Measurements from ENCODE around the gene SLC25A25. TPM values are rescaled to one million over a fixed set of nuclear protein-coding genes. Genes with fewer than 3 reads are reported as not detected.

SLC25A25 gene
- total RNA-seq, 1 donor from 2014 or later: 18.0 TPM

DNA sequence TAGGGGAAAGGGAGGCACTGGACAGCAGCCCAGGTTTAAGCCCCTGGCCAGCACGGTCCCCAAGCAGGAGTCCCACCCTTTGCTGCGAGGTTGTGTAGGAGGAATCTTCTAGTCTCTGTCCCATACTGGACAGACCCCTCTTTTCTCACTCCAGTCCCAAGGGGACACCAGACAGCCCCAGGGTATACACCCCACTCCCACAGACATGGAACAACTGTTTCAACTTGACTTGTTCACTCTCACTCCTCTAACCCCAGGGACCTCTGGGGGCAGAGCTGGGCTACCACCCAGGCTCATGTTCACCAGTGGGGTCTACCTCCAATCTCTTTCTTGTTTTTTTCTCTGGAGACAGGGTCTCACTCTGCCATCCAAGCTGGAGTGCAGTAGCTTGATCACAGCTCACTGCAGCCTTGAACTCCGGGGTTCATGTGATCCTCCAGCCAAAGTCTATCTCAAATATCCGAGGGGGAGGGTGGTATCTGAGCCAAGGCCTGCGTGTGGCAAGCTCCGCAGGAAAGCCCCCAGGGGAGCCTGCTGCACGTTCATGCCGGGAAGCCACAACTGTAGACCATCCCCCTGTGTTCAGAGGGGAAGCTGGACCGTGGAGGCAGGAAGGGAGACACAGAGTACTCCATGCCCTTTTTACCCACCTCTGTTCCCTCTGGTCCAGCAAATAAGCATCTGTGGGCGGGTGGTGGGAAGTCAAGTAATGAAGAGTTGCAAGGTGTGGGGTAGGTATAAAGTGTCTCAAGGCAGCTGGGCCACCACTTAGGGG is 57.7 kb downstream of the SLC25A25 start:
- DNase-seq (ENCODE audit: extremely low spot score, unreplicated experiment): no peak
- peaks cover 4% of the 10 kb centered on the region for H3K36me3 Mint-ChIP-seq (ENCODE audit: unreplicated experiment)
- no peaks in the 10 kb centered on the region for H3K9me3 Mint-ChIP-seq (ENCODE audit: unreplicated experiment)
- peak overlapping the region; percentile 55 for H3K27ac Mint-ChIP-seq (ENCODE audit: unreplicated experiment)
- TF ChIP-seq, protein P1, sequence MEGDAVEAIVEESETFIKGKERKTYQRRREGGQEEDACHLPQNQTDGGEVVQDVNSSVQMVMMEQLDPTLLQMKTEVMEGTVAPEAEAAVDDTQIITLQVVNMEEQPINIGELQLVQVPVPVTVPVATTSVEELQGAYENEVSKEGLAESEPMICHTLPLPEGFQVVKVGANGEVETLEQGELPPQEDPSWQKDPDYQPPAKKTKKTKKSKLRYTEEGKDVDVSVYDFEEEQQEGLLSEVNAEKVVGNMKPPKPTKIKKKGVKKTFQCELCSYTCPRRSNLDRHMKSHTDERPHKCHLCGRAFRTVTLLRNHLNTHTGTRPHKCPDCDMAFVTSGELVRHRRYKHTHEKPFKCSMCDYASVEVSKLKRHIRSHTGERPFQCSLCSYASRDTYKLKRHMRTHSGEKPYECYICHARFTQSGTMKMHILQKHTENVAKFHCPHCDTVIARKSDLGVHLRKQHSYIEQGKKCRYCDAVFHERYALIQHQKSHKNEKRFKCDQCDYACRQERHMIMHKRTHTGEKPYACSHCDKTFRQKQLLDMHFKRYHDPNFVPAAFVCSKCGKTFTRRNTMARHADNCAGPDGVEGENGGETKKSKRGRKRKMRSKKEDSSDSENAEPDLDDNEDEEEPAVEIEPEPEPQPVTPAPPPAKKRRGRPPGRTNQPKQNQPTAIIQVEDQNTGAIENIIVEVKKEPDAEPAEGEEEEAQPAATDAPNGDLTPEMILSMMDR (IDR thresholded peaks at IDR 0.05): no peak
- peaks cover 27% of the 10 kb centered on the region for H3K4me1 Mint-ChIP-seq (ENCODE audit: unreplicated experiment)
- H3K4me3 Mint-ChIP-seq (ENCODE audit: unreplicated experiment): peak overlapping the region; percentile 76
- H3K27me3 Mint-ChIP-seq (ENCODE audit: unreplicated experiment): peaks cover 3% of the 10 kb centered on the region

DNA sequence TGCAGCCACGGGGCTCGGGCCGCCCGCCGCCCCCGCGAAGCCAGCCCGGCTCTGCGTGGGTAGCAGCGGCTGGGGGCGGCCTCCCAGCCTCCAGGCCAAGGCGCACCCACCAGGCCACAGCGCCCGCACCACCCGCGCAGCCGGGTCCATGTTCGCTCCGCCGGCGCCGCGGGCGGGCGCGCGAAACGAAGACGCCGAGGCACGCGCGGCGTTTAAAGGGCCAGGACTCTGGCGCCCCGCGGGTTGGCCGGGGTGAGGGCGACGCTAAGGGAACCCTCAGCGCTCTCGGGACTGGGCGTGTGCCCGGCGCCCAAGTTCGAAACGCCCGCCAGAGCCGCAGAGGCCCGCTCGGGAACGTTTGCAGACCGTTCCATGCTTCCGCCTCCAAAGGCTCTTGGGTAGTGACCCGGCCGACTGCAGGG is 59.5 kb downstream of the SLC25A25 start, which contains the start of gene PTGES2:
Gene PTGES2, minus strand, starts transcription at position 162 of the 422 bp plus-strand sequence. Its CDS starts 12 bp downstream, at position 150.
- peak; percentile 92 for DNase-seq (ENCODE audit: extremely low spot score, unreplicated experiment)
- H3K9me3 Mint-ChIP-seq (ENCODE audit: unreplicated experiment): no peaks in the 10 kb centered on the region
- H3K27ac Mint-ChIP-seq (ENCODE audit: unreplicated experiment): peak within 1 kb of the TSS; percentile 95
- TF ChIP-seq, protein P1 (IDR thresholded peaks at IDR 0.05): no peak
- H3K4me1 Mint-ChIP-seq (ENCODE audit: unreplicated experiment): peaks cover 31% of the 10 kb centered on the region
- peak within 1 kb of the TSS; percentile 95 for H3K4me3 Mint-ChIP-seq (ENCODE audit: unreplicated experiment)
- H3K27me3 Mint-ChIP-seq (ENCODE audit: unreplicated experiment): peaks cover 16% of the 10 kb centered on the region
- peaks cover 4% of the 10 kb centered on the region for H3K36me3 Mint-ChIP-seq (ENCODE audit: unreplicated experiment)

DNA sequence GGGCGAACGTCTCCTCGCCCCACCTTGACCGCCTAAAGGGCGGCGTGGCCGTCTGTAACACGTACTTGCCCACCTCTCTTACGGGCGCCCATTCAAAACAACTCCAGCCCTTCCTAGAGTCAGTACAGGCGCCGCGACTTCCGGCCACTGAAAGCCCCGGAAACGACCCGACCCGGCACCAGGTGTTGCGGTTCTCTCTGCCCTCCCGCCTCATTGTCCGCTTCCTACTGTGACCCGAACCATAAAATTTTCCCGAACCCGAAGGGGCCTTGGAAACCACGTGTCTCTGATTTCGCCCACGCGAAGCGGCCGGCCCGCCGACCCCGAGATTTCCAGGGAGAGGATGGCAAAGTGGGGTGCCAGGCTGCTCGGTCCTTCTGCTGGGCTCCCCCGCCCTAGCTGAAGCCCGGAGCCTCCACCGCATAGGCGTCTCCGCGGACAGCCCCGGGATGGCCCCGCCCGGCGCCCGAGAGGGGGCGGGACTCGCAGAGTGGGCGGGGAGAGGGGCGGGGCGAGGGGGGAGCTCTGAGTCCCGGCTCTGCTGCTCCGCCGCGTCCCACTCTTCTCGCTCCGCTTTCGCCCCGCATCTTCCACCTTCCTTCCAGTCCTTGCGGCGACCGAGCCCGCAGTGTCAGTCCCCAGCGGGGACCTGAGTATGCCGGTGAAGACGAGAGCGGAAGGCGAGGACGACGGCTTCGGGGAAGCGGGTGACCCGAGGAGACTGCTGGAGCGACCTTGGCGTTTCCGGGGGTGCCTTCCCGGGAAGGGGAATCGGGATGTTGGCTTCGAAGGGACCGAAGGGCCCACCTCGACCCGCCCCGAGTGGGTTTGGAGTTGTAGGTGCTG is 60.2 kb downstream of the SLC25A25 start:
- peak; percentile 96 for DNase-seq (ENCODE audit: extremely low spot score, unreplicated experiment)
- Mint-ChIP-seq H3K4me3 (ENCODE audit: unreplicated experiment) (peak overlapping the region; percentile 95), H3K27ac (ENCODE audit: unreplicated experiment) (peak overlapping the region; percentile 95), H3K4me1 (ENCODE audit: unreplicated experiment) (peaks cover 31% of the 10 kb centered on the region), H3K36me3 (ENCODE audit: unreplicated experiment) (peaks cover 3% of the 10 kb centered on the region), H3K27me3 (ENCODE audit: unreplicated experiment) (peaks cover 23% of the 10 kb centered on the region), H3K9me3 (ENCODE audit: unreplicated experiment) (no peaks in the 10 kb centered on the region)
- TF ChIP-seq, protein P1 (IDR thresholded peaks at IDR 0.05): peak; percentile 6

DNA sequence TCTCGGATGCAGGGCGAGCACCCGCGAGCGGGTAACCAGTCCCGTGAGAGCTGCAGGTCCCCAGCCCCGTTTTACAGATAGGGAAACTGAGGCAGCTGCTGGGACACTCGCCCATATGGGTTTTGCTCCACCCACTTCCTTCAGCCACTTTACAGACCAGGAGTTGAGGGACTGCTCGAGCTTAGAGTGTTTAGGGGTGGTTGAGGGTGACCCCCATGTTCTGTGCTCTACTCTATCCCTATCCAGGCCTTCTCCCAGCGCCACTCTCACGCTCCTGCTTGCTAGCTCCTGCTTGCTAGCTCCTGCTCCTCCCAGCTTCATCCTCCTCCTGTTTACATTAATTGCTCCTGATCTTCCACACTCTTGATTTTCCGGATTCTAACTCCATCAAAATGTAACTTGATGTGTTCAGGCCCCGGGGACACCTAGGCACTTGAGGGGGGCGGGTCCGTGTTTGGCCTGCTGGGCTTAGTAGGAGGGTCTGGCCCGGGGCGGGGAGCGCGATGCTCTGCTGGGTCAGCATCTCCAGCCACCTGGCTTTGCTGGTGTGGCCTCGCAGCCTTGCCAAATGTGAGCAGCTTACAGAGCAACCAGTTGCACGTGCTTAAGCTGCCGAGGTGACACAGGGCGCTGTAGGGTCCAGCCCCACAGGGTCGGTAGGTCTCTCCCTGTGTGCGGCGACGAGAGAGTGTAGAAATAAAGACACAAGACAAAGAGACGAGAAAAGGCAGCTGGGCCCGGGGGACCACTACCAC is 61.0 kb downstream of the SLC25A25 start:
- peak overlapping the region; percentile 95 for H3K4me3 Mint-ChIP-seq (ENCODE audit: unreplicated experiment)
- no peak for DNase-seq (ENCODE audit: extremely low spot score, unreplicated experiment)
- H3K36me3 Mint-ChIP-seq (ENCODE audit: unreplicated experiment): peaks cover 3% of the 10 kb centered on the region
- peaks cover 7% of the 10 kb centered on the region for H3K9me3 Mint-ChIP-seq (ENCODE audit: unreplicated experiment)
- TF ChIP-seq, protein P1 (IDR thresholded peaks at IDR 0.05): no peak
- peaks cover 31% of the 10 kb centered on the region for H3K4me1 Mint-ChIP-seq (ENCODE audit: unreplicated experiment)
- H3K27ac Mint-ChIP-seq (ENCODE audit: unreplicated experiment): peak overlapping the region; percentile 95
- peaks cover 31% of the 10 kb centered on the region for H3K27me3 Mint-ChIP-seq (ENCODE audit: unreplicated experiment)
